Measurements from ENCODE around the gene DGKA. TPM values are rescaled to one million over a fixed set of nuclear protein-coding genes. Genes with fewer than 3 reads are reported as not detected.
"Not testable (repeated sequence)": the region's sequence is repeated elsewhere in the genome, so short reads cannot be mapped to it uniquely, and the experiment has no call there.

Gene DGKA
- total RNA-seq, 2 experiments from 2014 or later: 144 to 170 TPM

DNA sequence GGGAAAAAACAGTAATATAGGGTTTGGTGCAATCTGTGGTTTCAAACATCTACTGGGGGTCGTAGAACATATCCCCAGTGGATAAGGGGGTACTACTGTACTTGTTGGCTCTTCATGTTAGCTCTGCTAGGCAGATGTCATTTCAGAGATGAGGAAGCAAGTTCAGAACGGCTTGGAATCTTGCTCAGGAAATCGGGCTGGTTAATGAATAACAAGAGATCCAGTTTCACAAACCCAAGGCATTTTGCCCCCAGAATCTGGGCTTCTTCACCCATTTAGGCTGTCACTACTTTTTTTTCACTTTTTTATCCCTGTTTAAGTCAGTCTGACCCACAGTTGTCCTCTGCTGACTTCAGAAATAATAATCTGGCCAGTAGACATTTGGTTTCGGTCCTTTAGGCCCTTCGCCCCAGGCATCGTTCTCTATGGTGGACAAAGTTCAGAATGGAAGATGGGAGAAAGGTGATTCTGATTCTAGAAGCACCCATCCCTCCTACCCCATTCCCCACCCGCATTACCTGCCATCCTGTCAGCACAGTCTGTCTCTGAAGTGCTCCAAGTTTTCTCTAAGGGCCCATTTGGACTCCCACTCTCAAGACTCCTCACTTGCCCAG lies 70.6 kb downstream of the DGKA start:
- TF ChIP-seq EZH2phosphoT487 (IDR thresholded peaks at IDR 0.05; ENCODE audit: borderline replicate concordance, low read depth, low read length): no peak
- TF ChIP-seq, protein P1, sequence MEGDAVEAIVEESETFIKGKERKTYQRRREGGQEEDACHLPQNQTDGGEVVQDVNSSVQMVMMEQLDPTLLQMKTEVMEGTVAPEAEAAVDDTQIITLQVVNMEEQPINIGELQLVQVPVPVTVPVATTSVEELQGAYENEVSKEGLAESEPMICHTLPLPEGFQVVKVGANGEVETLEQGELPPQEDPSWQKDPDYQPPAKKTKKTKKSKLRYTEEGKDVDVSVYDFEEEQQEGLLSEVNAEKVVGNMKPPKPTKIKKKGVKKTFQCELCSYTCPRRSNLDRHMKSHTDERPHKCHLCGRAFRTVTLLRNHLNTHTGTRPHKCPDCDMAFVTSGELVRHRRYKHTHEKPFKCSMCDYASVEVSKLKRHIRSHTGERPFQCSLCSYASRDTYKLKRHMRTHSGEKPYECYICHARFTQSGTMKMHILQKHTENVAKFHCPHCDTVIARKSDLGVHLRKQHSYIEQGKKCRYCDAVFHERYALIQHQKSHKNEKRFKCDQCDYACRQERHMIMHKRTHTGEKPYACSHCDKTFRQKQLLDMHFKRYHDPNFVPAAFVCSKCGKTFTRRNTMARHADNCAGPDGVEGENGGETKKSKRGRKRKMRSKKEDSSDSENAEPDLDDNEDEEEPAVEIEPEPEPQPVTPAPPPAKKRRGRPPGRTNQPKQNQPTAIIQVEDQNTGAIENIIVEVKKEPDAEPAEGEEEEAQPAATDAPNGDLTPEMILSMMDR (conservative IDR thresholded peaks at IDR 0.05; ENCODE audit: low read length): no peak
- Histone ChIP-seq H3K9me3 (ENCODE audit: low read length) (no peaks in the 10 kb centered on the region), H3K27ac (ENCODE audit: low read depth, low read length, poor library complexity, severe bottlenecking) (no peak overlapping the region), H3K4me3 (ENCODE audit: low read depth, low read length, poor library complexity, severe bottlenecking) (no peak overlapping the region), H4K20me1 (ENCODE audit: insufficient read depth, low read length) (no peaks in the 10 kb centered on the region), H2AFZ (ENCODE audit: low read length) (no peak overlapping the region), H3K79me2 (ENCODE audit: insufficient read depth, low read depth, low read length) (no peaks in the 10 kb centered on the region), H3K9me2 (ENCODE audit: insufficient read depth, low read length) (no peaks in the 10 kb centered on the region), H3K4me1 (ENCODE audit: insufficient read depth, low read length, poor library complexity, severe bottlenecking) (no peaks in the 10 kb centered on the region), H3K36me3 (ENCODE audit: insufficient read depth, low read length) (no peaks in the 10 kb centered on the region), H3K4me2 (ENCODE audit: low read length) (no peak overlapping the region)
- DNase-seq (ENCODE audit: low spot score): no peak
- intact Hi-C loops (cut with micrococcal nuclease; ENCODE audit: unreplicated experiment): no loop called here
- BruUV-seq (replicated peaks): no TSS peak
- POLR2A ChIA-PET: interaction anchor here (0.5 to 0.6 kb wide), 2 partner anchors 63 to 1464 kb away, joined by 3 read pairs; no protein-coding TSS in a partner anchor
- CTCF ChIA-PET (ENCODE audit: unreplicated experiment): no interaction called here

DNA sequence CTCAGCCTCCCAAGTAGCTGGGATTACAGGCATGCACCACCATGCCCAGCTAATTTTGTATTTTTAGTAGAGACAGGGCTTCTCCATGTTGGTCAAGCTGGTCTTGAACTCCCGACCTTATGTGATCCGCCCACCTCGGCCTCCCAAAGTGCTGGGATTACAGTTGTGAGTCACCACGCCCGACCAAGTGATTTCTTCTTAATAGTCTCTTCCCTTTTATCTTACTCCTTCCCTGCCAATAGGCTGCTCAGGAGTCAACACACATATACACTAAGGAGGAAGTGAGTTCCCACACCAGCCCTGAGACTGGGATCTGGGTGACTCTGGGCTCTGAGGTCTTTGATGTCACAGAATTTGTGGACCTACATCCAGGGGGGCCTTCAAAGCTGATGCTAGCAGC lies 72.4 kb downstream of the DGKA start:
- H3K4me3 ChIP-seq (ENCODE audit: low read depth, low read length, poor library complexity, severe bottlenecking); H3K4me1 ChIP-seq (ENCODE audit: insufficient read depth, low read length, poor library complexity, severe bottlenecking); H3K9me3 ChIP-seq (ENCODE audit: low read length); H3K27ac ChIP-seq (ENCODE audit: low read depth, low read length, poor library complexity, severe bottlenecking); H3K79me2 ChIP-seq (ENCODE audit: insufficient read depth, low read depth, low read length); H3K36me3 ChIP-seq (ENCODE audit: insufficient read depth, low read length); intact Hi-C loops (cut with micrococcal nuclease; ENCODE audit: unreplicated experiment); DNase-seq (ENCODE audit: low spot score); H2AFZ ChIP-seq (ENCODE audit: low read length); BruUV-seq (replicated peaks); CTCF ChIA-PET (ENCODE audit: unreplicated experiment); H3K4me2 ChIP-seq (ENCODE audit: low read length); H4K20me1 ChIP-seq (ENCODE audit: insufficient read depth, low read length); H3K9me2 ChIP-seq (ENCODE audit: insufficient read depth, low read length); POLR2A ChIA-PET: not testable (repeated sequence)

Other genes starting within 250 kb of the DGKA start
- gene ITGA7, start 223.3 kb upstream of the DGKA start, total RNA-seq (2014; rRNA removed; shearing (Covaris generic)): 1.5 and 2.3 TPM in 2 replicates
- 3.3 and 4.0 TPM in 2 replicates for gene ITGA7, start 223.3 kb upstream of the DGKA start, total RNA-seq (2022)
- 139 and 161 TPM in 2 replicates for gene BLOC1S1, start 215.1 kb upstream of the DGKA start, total RNA-seq (2014; rRNA removed; shearing (Covaris generic))
- gene BLOC1S1, start 215.1 kb upstream of the DGKA start, total RNA-seq (2022): 152 and 159 TPM in 2 replicates
- 6.2 and 8.9 TPM in 2 replicates for gene RDH5, start 210.8 kb upstream of the DGKA start, total RNA-seq (2014; rRNA removed; shearing (Covaris generic))
- 19.6 and 20.1 TPM in 2 replicates for gene RDH5, start 210.8 kb upstream of the DGKA start, total RNA-seq (2022)
- gene CD63, start 202.2 kb upstream of the DGKA start, total RNA-seq (2014; rRNA removed; shearing (Covaris generic)): 102 and 143 TPM in 2 replicates
- gene CD63, start 202.2 kb upstream of the DGKA start, total RNA-seq (2022): 112 and 130 TPM in 2 replicates
- gene GDF11, start 188.0 kb upstream of the DGKA start, total RNA-seq (2014; rRNA removed; shearing (Covaris generic)): 4.5 and 5.2 TPM in 2 replicates
- gene GDF11, start 188.0 kb upstream of the DGKA start, total RNA-seq (2022): 18.0 and 19.9 TPM in 2 replicates
- 86.1 and 161 TPM in 2 replicates for gene SARNP, start 113.4 kb upstream of the DGKA start, total RNA-seq (2014; rRNA removed; shearing (Covaris generic))
- 85.5 and 92.0 TPM in 2 replicates for gene SARNP, start 113.4 kb upstream of the DGKA start, total RNA-seq (2022)
- gene ORMDL2, start 113.1 kb upstream of the DGKA start, total RNA-seq (2014; rRNA removed; shearing (Covaris generic)): 13.4 and 20.0 TPM in 2 replicates
- 22.9 and 27.1 TPM in 2 replicates for gene ORMDL2, start 113.1 kb upstream of the DGKA start, total RNA-seq (2022)
- 50.8 and 60.9 TPM in 2 replicates for gene DNAJC14, start 101.6 kb upstream of the DGKA start, total RNA-seq (2014; rRNA removed; shearing (Covaris generic))
- 52.3 and 59.3 TPM in 2 replicates for gene DNAJC14, start 101.6 kb upstream of the DGKA start, total RNA-seq (2022)
- not detected in 2 replicates for gene MMP19, start 88.2 kb upstream of the DGKA start, total RNA-seq (2014; rRNA removed; shearing (Covaris generic))
- gene MMP19, start 88.2 kb upstream of the DGKA start, total RNA-seq (2022): not detected in 2 replicates
- gene PYM1, start 3.3 kb upstream of the DGKA start, total RNA-seq (2014; rRNA removed; shearing (Covaris generic)): 88.5 and 97.2 TPM in 2 replicates
- 82.7 and 88.5 TPM in 2 replicates for gene PYM1, start 3.3 kb upstream of the DGKA start, total RNA-seq (2022)
- gene PMEL, start 34.9 kb downstream of the DGKA start, total RNA-seq (2014; rRNA removed; shearing (Covaris generic)): 0.49 and 1.4 TPM in 2 replicates
- 2.4 and 3.0 TPM in 2 replicates for gene PMEL, start 34.9 kb downstream of the DGKA start, total RNA-seq (2022)
- gene CDK2, start 35.7 kb downstream of the DGKA start, total RNA-seq (2014; rRNA removed; shearing (Covaris generic)): 57.8 and 68.1 TPM in 2 replicates
- 80.9 and 81.4 TPM in 2 replicates for gene CDK2, start 35.7 kb downstream of the DGKA start, total RNA-seq (2022)
- 21.6 and 21.8 TPM in 2 replicates for gene RAB5B, start 42.9 kb downstream of the DGKA start, total RNA-seq (2014; rRNA removed; shearing (Covaris generic))
- 47.2 and 50.5 TPM in 2 replicates for gene RAB5B, start 42.9 kb downstream of the DGKA start, total RNA-seq (2022)
- gene SUOX, start 66.1 kb downstream of the DGKA start, total RNA-seq (2014; rRNA removed; shearing (Covaris generic)): 2.5 and 2.7 TPM in 2 replicates
- 6.4 and 7.4 TPM in 2 replicates for gene SUOX, start 66.1 kb downstream of the DGKA start, total RNA-seq (2022)
- gene IKZF4, start 89.9 kb downstream of the DGKA start, total RNA-seq (2014; rRNA removed; shearing (Covaris generic)): 0.90 and 1.3 TPM in 2 replicates
- gene IKZF4, start 89.9 kb downstream of the DGKA start, total RNA-seq (2022): 6.0 and 8.8 TPM in 2 replicates
- gene RPS26, start 110.8 kb downstream of the DGKA start, total RNA-seq (2014; rRNA removed; shearing (Covaris generic)): 306 and 600 TPM in 2 replicates
- 74.6 and 79.1 TPM in 2 replicates for gene RPS26, start 110.8 kb downstream of the DGKA start, total RNA-seq (2022)
- gene ERBB3, start 149.0 kb downstream of the DGKA start, total RNA-seq (2014; rRNA removed; shearing (Covaris generic)): not detected in 2 replicates
- 0.83 TPM in 1 of 2 replicates, not detected in the other for gene ERBB3, start 149.0 kb downstream of the DGKA start, total RNA-seq (2022)
- gene PA2G4, start 173.4 kb downstream of the DGKA start, total RNA-seq (2014; rRNA removed; shearing (Covaris generic)): 358 and 437 TPM in 2 replicates
- gene PA2G4, start 173.4 kb downstream of the DGKA start, total RNA-seq (2022): 280 and 289 TPM in 2 replicates
- gene RPL41, start 185.5 kb downstream of the DGKA start, total RNA-seq (2014; rRNA removed; shearing (Covaris generic)): 4,534 and 5,932 TPM in 2 replicates
- 4,745 and 4,976 TPM in 2 replicates for gene RPL41, start 185.5 kb downstream of the DGKA start, total RNA-seq (2022)
- 11.9 and 12.6 TPM in 2 replicates for gene ZC3H10, start 187.1 kb downstream of the DGKA start, total RNA-seq (2014; rRNA removed; shearing (Covaris generic))
- gene ZC3H10, start 187.1 kb downstream of the DGKA start, total RNA-seq (2022): 15.8 and 16.5 TPM in 2 replicates
- gene ESYT1, start 197.1 kb downstream of the DGKA start, total RNA-seq (2014; rRNA removed; shearing (Covaris generic)): 74.6 and 85.9 TPM in 2 replicates
- gene ESYT1, start 197.1 kb downstream of the DGKA start, total RNA-seq (2022): 108 and 112 TPM in 2 replicates
- gene MYL6B, start 221.4 kb downstream of the DGKA start, total RNA-seq (2014; rRNA removed; shearing (Covaris generic)): 56.6 and 105 TPM in 2 replicates
- gene MYL6B, start 221.4 kb downstream of the DGKA start, total RNA-seq (2022): 62.6 and 77.6 TPM in 2 replicates
- gene MYL6, start 227.2 kb downstream of the DGKA start, total RNA-seq (2014; rRNA removed; shearing (Covaris generic)): 574 and 654 TPM in 2 replicates
- 415 and 468 TPM in 2 replicates for gene MYL6, start 227.2 kb downstream of the DGKA start, total RNA-seq (2022)